PC-3 (cell line): Measurements from ENCODE around the gene RBFOX2.

Experiments used
- CTCF ChIP-seq: fragments of 300-600 bp; sonication (generic); conservative IDR thresholded peaks from 2 replicates; pipeline ENCODE4 v1.5.1; 2017; ENCODE audit warnings: antibody characterized with exemption, low read depth, mild to moderate bottlenecking, low read length
- EZH2 ChIP-seq: fragments of 300-600 bp; sonication (generic); IDR thresholded peaks from one replicate; pipeline ENCODE4 v1.6.1; 2017; ENCODE audit warnings: antibody characterized with exemption, mild to moderate bottlenecking, low read length; ENCODE audit not compliant: unreplicated experiment

- TF ChIP-seq CTCF, result no peak
- no peak for TF ChIP-seq EZH2
Measured at GRCh38 chr22:36012332-36012731, 16.3 kb downstream of the RBFOX2 start.
